DMS79 treated with DMSO at 0.1 percent for 48 hours (cell line): Measurements from ENCODE around the gene TXNDC5.
"Not testable (repeated sequence)": the region's sequence is repeated elsewhere in the genome, so short reads cannot be mapped to it uniquely, and the experiment has no call there.

Source experiments
- DNase-seq: peaks from one replicate; lab custom pipeline; 2025; lab: John Stamatoyannopoulos, UW

TXNDC5 gene

GRCh38 chr6:7894262-7895124 is 16.1 kb downstream of the TXNDC5 start:
- DNase-seq, result no peak

- DNase-seq, result no peak
Observed at GRCh38 chr6:7893342-7893741, 17.2 kb downstream of the TXNDC5 start.

GRCh38 chr6:7892367-7892766 is 18.2 kb downstream of the TXNDC5 start:
- DNase-seq, result not testable (repeated sequence)

GRCh38 chr6:7891078-7891872 is 19.3 kb downstream of the TXNDC5 start:
- DNase-seq, result no peak

- DNase-seq, result no peak
Observed at GRCh38 chr6:7888587-7889357, 21.8 kb downstream of the TXNDC5 start.

- no peak for DNase-seq
Observed at GRCh38 chr6:7887278-7887991, 23.2 kb downstream of the TXNDC5 start.

GRCh38 chr6:7886132-7886531 is 24.5 kb downstream of the TXNDC5 start:
- DNase-seq, result no peak

- no peak for DNase-seq
Observed at GRCh38 chr6:7883381-7883780, 27.2 kb downstream of the TXNDC5 start.

- DNase-seq, result no peak
Observed at GRCh38 chr6:7882505-7883257, 27.9 kb downstream of the TXNDC5 start.

GRCh38 chr6:7881765-7882500 is 28.7 kb downstream of the TXNDC5 start:
- no peak for DNase-seq

GRCh38 chr6:7880718-7881107 is 29.9 kb downstream of the TXNDC5 start:
- no peak for DNase-seq

GRCh38 chr6:7879980-7880717 is 30.4 kb downstream of the TXNDC5 start:
- no peak for DNase-seq

GRCh38 chr6:7879579-7879978 is 31.0 kb downstream of the TXNDC5 start:
- no peak for DNase-seq

GRCh38 chr6:7879043-7879442 is 31.5 kb downstream of the TXNDC5 start:
- DNase-seq, result no peak

- DNase-seq, result no peak
Observed at GRCh38 chr6:7878401-7878964, 32.1 kb downstream of the TXNDC5 start.

- DNase-seq, result no peak
Observed at GRCh38 chr6:7868926-7869325, 41.7 kb downstream of the TXNDC5 start.

GRCh38 chr6:7866526-7866925 is 44.1 kb downstream of the TXNDC5 start:
- no peak for DNase-seq

- DNase-seq, result no peak
Observed at GRCh38 chr6:7865781-7866180, 44.8 kb downstream of the TXNDC5 start.

GRCh38 chr6:7859591-7859990 is 51.0 kb downstream of the TXNDC5 start:
- no peak for DNase-seq
